Measurements from ENCODE around the gene URI1.

DNA sequence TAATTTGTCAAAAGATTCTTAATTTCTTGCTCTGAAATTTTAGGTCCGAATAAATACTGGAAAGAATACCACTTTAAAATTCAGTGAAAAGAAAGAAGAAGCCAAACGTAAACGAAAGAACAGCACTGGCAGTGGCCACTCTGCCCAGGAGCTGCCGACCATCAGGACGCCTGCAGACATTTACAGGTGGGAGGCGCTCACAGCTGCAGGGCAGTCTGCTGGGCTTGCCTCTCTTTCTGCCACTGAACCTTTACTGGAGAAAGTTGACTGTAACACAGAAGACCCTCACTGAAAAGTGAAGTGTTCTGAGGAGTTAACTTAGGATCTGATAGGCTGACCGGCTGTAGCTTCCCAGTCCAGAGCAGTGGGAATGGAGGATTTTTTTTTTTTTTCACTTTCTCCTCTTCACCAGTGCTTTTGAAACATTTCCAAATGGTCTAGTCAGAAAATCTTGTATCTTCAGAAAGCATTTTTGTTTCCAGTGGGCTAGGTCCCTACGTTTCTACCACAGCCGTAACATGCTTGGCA, 69.1 kb downstream of the URI1 start:
- TF ChIP-seq, protein P1, sequence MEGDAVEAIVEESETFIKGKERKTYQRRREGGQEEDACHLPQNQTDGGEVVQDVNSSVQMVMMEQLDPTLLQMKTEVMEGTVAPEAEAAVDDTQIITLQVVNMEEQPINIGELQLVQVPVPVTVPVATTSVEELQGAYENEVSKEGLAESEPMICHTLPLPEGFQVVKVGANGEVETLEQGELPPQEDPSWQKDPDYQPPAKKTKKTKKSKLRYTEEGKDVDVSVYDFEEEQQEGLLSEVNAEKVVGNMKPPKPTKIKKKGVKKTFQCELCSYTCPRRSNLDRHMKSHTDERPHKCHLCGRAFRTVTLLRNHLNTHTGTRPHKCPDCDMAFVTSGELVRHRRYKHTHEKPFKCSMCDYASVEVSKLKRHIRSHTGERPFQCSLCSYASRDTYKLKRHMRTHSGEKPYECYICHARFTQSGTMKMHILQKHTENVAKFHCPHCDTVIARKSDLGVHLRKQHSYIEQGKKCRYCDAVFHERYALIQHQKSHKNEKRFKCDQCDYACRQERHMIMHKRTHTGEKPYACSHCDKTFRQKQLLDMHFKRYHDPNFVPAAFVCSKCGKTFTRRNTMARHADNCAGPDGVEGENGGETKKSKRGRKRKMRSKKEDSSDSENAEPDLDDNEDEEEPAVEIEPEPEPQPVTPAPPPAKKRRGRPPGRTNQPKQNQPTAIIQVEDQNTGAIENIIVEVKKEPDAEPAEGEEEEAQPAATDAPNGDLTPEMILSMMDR (conservative IDR thresholded peaks at IDR 0.05): no peak
- no peak for TF ChIP-seq EZH2 (IDR thresholded peaks at IDR 0.05; ENCODE audit: low read depth)

All from PC-9 (cell line).